Measurements from ENCODE around the gene PLEKHM2. TPM values are rescaled to one million over a fixed set of nuclear protein-coding genes. Genes with fewer than 3 reads are reported as not detected.

PLEKHM2 gene
- total RNA-seq, 1 experiment from 2014 or later = 38.5 TPM

- TF ChIP-seq CTCF (IDR thresholded peaks at IDR 0.05 in 2 of 3, conservative IDR thresholded peaks at IDR 0.05 in 1 of 3; ENCODE audit: borderline replicate concordance in 1 of 3, insufficient read depth in 1 of 3, low read depth in 2 of 3, low read length in 2 of 3) (no peak), POLR2A (IDR thresholded peaks at IDR 0.05; ENCODE audit: borderline replicate concordance, extremely low read depth, insufficient read depth, insufficient read length) (no peak)
These were observed 86.3 kb downstream of the PLEKHM2 start (continued) for GRCh38 chr1:15770313-15770962.

GRCh38 chr1:15771836-15772515 lies 87.9 kb downstream of the PLEKHM2 start:
- no peaks in the 10 kb centered on the region for H3K36me3 ChIP-seq (ENCODE audit: control insufficient read depth in 1 of 2, insufficient read depth in 2 of 2, low read length in 2 of 2)
- H3K27ac ChIP-seq (ENCODE audit: low read depth, low read length) = no peak overlapping the region

More at GRCh38 chr1:15771836-15772515, 87.9 kb downstream of the PLEKHM2 start:
- Histone ChIP-seq H3K4me2 (ENCODE audit: low read length) (no peak overlapping the region), H2AFZ (ENCODE audit: low read depth, low read length, poor library complexity, severe bottlenecking) (no peak overlapping the region), H3K9me3 (ENCODE audit: control insufficient read depth in 1 of 2, insufficient read depth in 1 of 2, low read depth in 1 of 2, low read length in 2 of 2) (no peaks in the 10 kb centered on the region), H3K9me2 (ENCODE audit: insufficient read depth) (no peaks in the 10 kb centered on the region), H3K9ac (ENCODE audit: low read length) (no peak overlapping the region), H3K4me1 (ENCODE audit: control insufficient read depth in 1 of 2, insufficient read depth in 2 of 2, low read length in 2 of 2) (peaks cover 0 to 4% of the 10 kb centered on the region in 2 experiments; a peak in 1 of 4 replicates), H3K4me3 (replicated peaks in 1 of 2; ENCODE audit: low read depth in 1 of 2, low read length in 2 of 2) (no peak overlapping the region), H4K20me1 (ENCODE audit: insufficient read depth) (no peaks in the 10 kb centered on the region), H3K27me3 (ENCODE audit: insufficient read depth, low read length) (no peaks in the 10 kb centered on the region), H3K79me2 (ENCODE audit: insufficient read depth, low read length) (no peaks in the 10 kb centered on the region)
- BruUV-seq (replicated peaks) = no TSS peak
- DNase-seq (ENCODE audit: low read depth, low spot score) (no peak), ATAC-seq (no peak)
- ChIA-PET POLR2A (no interaction called here), CTCF (interaction anchor here (1.0 kb wide), 1 partner anchor 20 kb away, joined by 4 read pairs; no protein-coding TSS in a partner anchor), RAD21 (ENCODE audit: low non-redundant PET in 1 of 2, low total read pairs in 2 of 2, uncharacterized antibody in 2 of 2, unreplicated experiment in 2 of 2) (no interaction called here)
- TF ChIP-seq ATF3 (IDR thresholded peaks at IDR 0.05) (no peak), FOSL1 (IDR thresholded peaks at IDR 0.05; ENCODE audit: low read depth) (no peak), TCF7L2 (IDR thresholded peaks at IDR 0.05; ENCODE audit: borderline replicate concordance, extremely low read depth, insufficient read depth, insufficient read length) (no peak), ELF1 (IDR thresholded peaks at IDR 0.05; ENCODE audit: borderline replicate concordance, low read depth) (no peak), EGR1 (IDR thresholded peaks at IDR 0.05; ENCODE audit: low read depth) (no peak), SIN3A (IDR thresholded peaks at IDR 0.05; ENCODE audit: low read depth) (no peak), REST (IDR thresholded peaks at IDR 0.05; ENCODE audit: low read depth) (no peak), CBX3 (IDR thresholded peaks at IDR 0.05; ENCODE audit: low read depth) (no peak), EZH2phosphoT487 (IDR thresholded peaks at IDR 0.05; ENCODE audit: borderline replicate concordance) (no peak), ZNF274 (IDR thresholded peaks at IDR 0.05; ENCODE audit: low read depth, low read length) (no peak)
- intact Hi-C loops (cut with micrococcal nuclease) = no loop called here

All from HCT116 (cell line).